ENCODE data around the gene COL13A1.

The COL13A1 gene

GRCh38 chr10:69872323-69872722, 70.6 kb downstream of the COL13A1 start:
- TF ChIP-seq CTCF (IDR thresholded peaks at IDR 0.05; ENCODE audit: low read depth, low read length, missing control alignments) = no peak
- DNase-seq (ENCODE audit: low read depth) = no peak
- H3K4me3 ChIP-seq (ENCODE audit: low read depth, low read length) = no peak overlapping the region
- in situ Hi-C loops (cut with HindIII; ENCODE audit: low sequenced_read_pairs) = loop anchor here (5.0 kb wide), 1 partner anchor 45 kb away; no protein-coding TSS in a partner anchor

GRCh38 chr10:69873135-69873639, 71.5 kb downstream of the COL13A1 start:
- H3K4me3 ChIP-seq (ENCODE audit: low read depth, low read length) = no peak overlapping the region
- in situ Hi-C loops (cut with HindIII; ENCODE audit: low sequenced_read_pairs) = loop anchor here (5.0 kb wide), 1 partner anchor 46 kb away; no protein-coding TSS in a partner anchor
- no peak for TF ChIP-seq CTCF (IDR thresholded peaks at IDR 0.05; ENCODE audit: low read depth, low read length, missing control alignments)
- no peak for DNase-seq (ENCODE audit: low read depth)

- no peak overlapping the region for H3K4me3 ChIP-seq (ENCODE audit: low read depth, low read length)
- in situ Hi-C loops (cut with HindIII; ENCODE audit: low sequenced_read_pairs) = loop anchor here (5.0 kb wide), 1 partner anchor 47 kb away; no protein-coding TSS in a partner anchor
- no peak for TF ChIP-seq CTCF (IDR thresholded peaks at IDR 0.05; ENCODE audit: low read depth, low read length, missing control alignments)
- DNase-seq (ENCODE audit: low read depth) = no peak
Measured at GRCh38 chr10:69874449-69874848, 72.7 kb downstream of the COL13A1 start.

- DNase-seq (ENCODE audit: low read depth) = no peak
- no peak for TF ChIP-seq CTCF (IDR thresholded peaks at IDR 0.05; ENCODE audit: low read depth, low read length, missing control alignments)
- no peak overlapping the region for H3K4me3 ChIP-seq (ENCODE audit: low read depth, low read length)
- in situ Hi-C loops (cut with HindIII; ENCODE audit: low sequenced_read_pairs) = no loop called here
Measured at GRCh38 chr10:69875856-69876255, 74.2 kb downstream of the COL13A1 start.

- DNase-seq (ENCODE audit: low read depth) = no peak
- no peak for TF ChIP-seq CTCF (IDR thresholded peaks at IDR 0.05; ENCODE audit: low read depth, low read length, missing control alignments)
- H3K4me3 ChIP-seq (ENCODE audit: low read depth, low read length) = no peak overlapping the region
- in situ Hi-C loops (cut with HindIII; ENCODE audit: low sequenced_read_pairs) = no loop called here
Measured at GRCh38 chr10:69876286-69876685, 74.6 kb downstream of the COL13A1 start.

GRCh38 chr10:69876931-69877330, 75.2 kb downstream of the COL13A1 start:
- no peak for DNase-seq (ENCODE audit: low read depth)
- H3K4me3 ChIP-seq (ENCODE audit: low read depth, low read length) = no peak overlapping the region
- in situ Hi-C loops (cut with HindIII; ENCODE audit: low sequenced_read_pairs) = no loop called here
- TF ChIP-seq CTCF (IDR thresholded peaks at IDR 0.05; ENCODE audit: low read depth, low read length, missing control alignments) = no peak
